Endothelial cell of umbilical vein (primary cell): ENCODE measurements around the gene CCDC126. TPM values are rescaled to one million over a fixed set of nuclear protein-coding genes. Genes with fewer than 3 reads are reported as not detected.

Experiments used
- BruUV-seq: library from RNA; stranded (reverse); fragments of 400-500 nt; replicated peaks from 2 replicates; lab custom pipeline; 2021; lab: Mats Ljungman, UMichigan
- CTCF ChIA-PET: fragments of 300-600, 350-600 bp; sonication (Branson Sonifier 250); formaldehyde crosslinking; loops from one replicate; lab custom pipeline; 2021; ENCODE audit warnings: antibody characterized with exemption, inconsistent platforms; lab: Charles Lee
- POLR2A ChIA-PET: fragments of 300-600, 350-600 bp; sonication (Branson Sonifier 250); formaldehyde crosslinking; loops from one replicate; lab custom pipeline; 2021; ENCODE audit warnings: antibody characterized with exemption, inconsistent platforms; lab: Charles Lee
- DNase-seq: peaks from one replicate; pipeline ENCODE4 v3.0.0-alpha.2; 2011; ENCODE audit warnings: low read depth, low spot score
- FAIRE-seq: peaks from 2 replicates; lab custom pipeline; 2011; peaks lifted over from hg19 to GRCh38; lab: Jason Lieb, UNC
- H2AFZ ChIP-seq: 2 replicates; pipeline ENCODE4 v1.6.0; 2012; ENCODE audit warnings: low read depth, low read length, control low read depth, inconsistent platforms
- H3K27ac ChIP-seq: 2 replicates; pipeline ENCODE4 v1.5.1; 2011; ENCODE audit warnings: low read depth, mild to moderate bottlenecking, control low read depth, low read length, moderate library complexity; ENCODE audit not compliant: insufficient read depth
- H3K27me3 ChIP-seq, 2 experiments: 2 replicates each; pipeline versions ENCODE4 v1.6.0 to v1.6.1; 2011; ENCODE audit warnings: low read length in 2 of 2, mixed read lengths in 1 of 2; ENCODE audit not compliant: control insufficient read depth in 2 of 2, insufficient read depth in 2 of 2
- H3K36me3 ChIP-seq, 2 experiments: 2 replicates in 1 of 2; 3 replicates in 1 of 2; pipeline ENCODE4 v1.5.1; 2011; ENCODE audit warnings: low read length in 2 of 2, mild to moderate bottlenecking in 1 of 2, moderate library complexity in 1 of 2; ENCODE audit not compliant: control insufficient read depth in 2 of 2, insufficient read depth in 2 of 2; ENCODE audit errors: extremely low read depth in 1 of 2
- H3K4me1 ChIP-seq: 3 replicates; pipeline ENCODE4 v1.5.1; 2011; ENCODE audit warnings: mild to moderate bottlenecking, low read length; ENCODE audit not compliant: control insufficient read depth, insufficient read depth; ENCODE audit errors: extremely low read depth
- H3K4me2 ChIP-seq: 2 replicates; pipeline ENCODE4 v1.6.1; 2011; ENCODE audit warnings: low read length, control low read depth, mixed read lengths; ENCODE audit not compliant: insufficient read depth
- H3K4me3 ChIP-seq, 3 experiments: fragments of 200-600 bp in 1 of 3; sonication (generic), shearing (Covaris generic) in 1 of 3; replicated peaks in 1 of 3; 2 replicates each; pipeline ENCODE4 v1.5.1; 2011 to 2016; ENCODE audit warnings: control low read depth in 3 of 3, low read length in 3 of 3, mild to moderate bottlenecking in 2 of 3, inconsistent platforms in 1 of 3, low read depth in 1 of 3, moderate library complexity in 1 of 3; ENCODE audit not compliant: insufficient read depth in 1 of 3
- H3K79me2 ChIP-seq: 2 replicates; pipeline ENCODE4 v1.6.0; 2012; ENCODE audit warnings: low read length, inconsistent platforms; ENCODE audit not compliant: control insufficient read depth, insufficient read depth
- H3K9ac ChIP-seq: replicated peaks from 2 replicates; pipeline ENCODE3; 2011; ENCODE audit warnings: low read length, control low read depth; ENCODE audit not compliant: insufficient read depth; ENCODE audit errors: extremely low read depth
- H3K9me1 ChIP-seq: replicated peaks from 3 replicates; pipeline ENCODE4 v1.6.0; 2011; ENCODE audit warnings: mild to moderate bottlenecking, low read length; ENCODE audit not compliant: control insufficient read depth, insufficient read depth; ENCODE audit errors: extremely low read depth
- H3K9me3 ChIP-seq: replicated peaks from 2 replicates; pipeline ENCODE4 v1.5.1; 2012; ENCODE audit warnings: low read length, inconsistent platforms; ENCODE audit not compliant: control insufficient read depth, insufficient read depth
- H4K20me1 ChIP-seq: replicated peaks from 2 replicates; pipeline ENCODE3; 2011; ENCODE audit warnings: mild to moderate bottlenecking, low read length; ENCODE audit not compliant: control insufficient read depth, insufficient read depth; ENCODE audit errors: extremely low read depth
- EZH2 ChIP-seq: IDR thresholded peaks from 2 replicates; pipeline ENCODE4 v1.6.1; 2012; ENCODE audit warnings: borderline replicate concordance, low read depth, mild to moderate bottlenecking, moderate library complexity, low read length, inconsistent platforms; ENCODE audit not compliant: severe bottlenecking
- FOS ChIP-seq: IDR thresholded peaks from 2 replicates; pipeline ENCODE4 v1.6.1; 2011; ENCODE audit warnings: mild to moderate bottlenecking, low read length, moderate library complexity, borderline replicate concordance; ENCODE audit not compliant: insufficient read depth
- GATA2 ChIP-seq: IDR thresholded peaks from 2 replicates; pipeline ENCODE4 v1.7.0; 2011; ENCODE audit warnings: low read depth, mild to moderate bottlenecking, moderate library complexity, mixed read lengths, low read length; ENCODE audit not compliant: insufficient read length, insufficient read depth
- JUN ChIP-seq: IDR thresholded peaks from 2 replicates; pipeline ENCODE4 v1.6.1; 2011; ENCODE audit warnings: borderline replicate concordance, low read depth; ENCODE audit not compliant: insufficient read length, insufficient read depth
- MYC ChIP-seq: IDR thresholded peaks from one replicate; pipeline ENCODE4 v1.6.1; 2011; ENCODE audit warnings: mild to moderate bottlenecking, low read depth, low read length
- POLR2A ChIP-seq: IDR thresholded peaks from 2 replicates; pipeline ENCODE4 v1.6.1; 2012; ENCODE audit warnings: low read depth, mild to moderate bottlenecking, control low read depth, low read length
- POLR2AphosphoS5 ChIP-seq: IDR thresholded peaks from 2 replicates; pipeline ENCODE4 v1.6.1; 2012; ENCODE audit warnings: low read depth, mild to moderate bottlenecking, control low read depth, low read length, moderate library complexity; ENCODE audit not compliant: insufficient read depth
- dilution Hi-C: fragments of 300-500 bp; cut with MboI; formaldehyde crosslinking; loops from one replicate; pipeline ENCODE4 v1.15.0; 2019; ENCODE audit warnings: low sequenced_read_pairs; ENCODE audit not compliant: extremely low pct_ligation_motif_present
- intact Hi-C: fragments of 100-400 bp; cut with micrococcal nuclease; formaldehyde crosslinking; loops from one replicate; pipeline ENCODE4 v1.10.0; 2022
- polyA plus RNA-seq, 4 experiments: library from polyadenylated mRNA; depleted of rRNA in 3 of 4; stranded (reverse) in 3 of 4; unstranded in 1 of 4; fragments of >200 nt; gene quantifications; 2 replicates each; pipeline versions ENCODE4 v1.2.1 to v1.2.3, GENCODE V29; 2011 to 2012; ENCODE audit warnings: missing spikeins in 1 of 4
- total RNA-seq: library from RNA; stranded (reverse); gene quantifications from 2 replicates; pipeline ENCODE4 v1.2.3, GENCODE V29; 2021
- TF ChIP-seq, protein P1 (sequence below), 2 donors: IDR thresholded peaks; 1 replicate in 1 of 2; 2 replicates in 1 of 2; pipeline ENCODE4 v1.5.1; 2011; ENCODE audit warnings: low read length in 2 of 2, mild to moderate bottlenecking in 2 of 2, moderate library complexity in 2 of 2, control low read depth in 1 of 2, inconsistent platforms in 1 of 2, low read depth in 1 of 2; ENCODE audit not compliant: insufficient read depth in 1 of 2; ENCODE audit errors: extremely low read depth in 1 of 2
- TF ChIP-seq, protein P2 (sequence below): IDR thresholded peaks from 2 replicates; pipeline ENCODE4 v1.6.1; 2011; ENCODE audit not compliant: insufficient read depth, insufficient read length

The CCDC126 gene
- total and polyA plus RNA-seq, 2 donors (not counting 3 experiments of a cell fraction or from before 2014, with no cell fraction given) = 4.9 to 8.6 TPM

DNA sequence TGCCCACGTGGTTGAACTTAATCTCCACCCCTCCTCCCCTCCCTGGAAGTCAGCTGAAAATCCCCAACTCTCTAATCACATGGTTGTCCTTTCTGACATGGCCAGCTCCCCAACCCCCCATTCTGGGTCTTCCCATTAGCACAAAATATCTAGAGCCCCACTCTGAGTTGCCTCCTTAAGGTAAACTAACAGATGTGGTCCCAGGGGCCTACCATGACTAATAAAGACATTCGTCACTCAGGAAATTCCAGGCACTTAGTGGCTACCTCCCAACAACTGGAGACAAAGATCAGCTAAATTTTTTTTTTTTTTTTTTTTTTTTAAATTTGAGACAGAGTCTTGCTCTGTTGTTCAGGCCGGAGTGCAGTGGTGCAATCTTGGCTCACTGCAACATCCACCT lies 21.1 kb downstream of the CCDC126 start:
- Histone ChIP-seq H3K4me2 (no peak overlapping the region), H3K9ac (no peak overlapping the region), H2AFZ (no peak overlapping the region), H3K79me2 (no peaks in the 10 kb centered on the region), H3K27ac (no peak overlapping the region), H3K27me3 (no peaks in the 10 kb centered on the region), H3K4me1 (no peaks in the 10 kb centered on the region), H3K4me3 (no peak overlapping the region), H3K9me3 (no peaks in the 10 kb centered on the region), H3K36me3 (no peaks in the 10 kb centered on the region), H3K9me1 (no peaks in the 10 kb centered on the region), H4K20me1 (no peaks in the 10 kb centered on the region)
- dilution Hi-C loops (no loop called here), intact Hi-C loops (no loop called here)
- POLR2A ChIA-PET = no interaction called here
- FAIRE-seq (no peak), DNase-seq (peak; percentile 19)
- TF ChIP-seq MYC = no peak
- TF ChIP-seq FOS = peak; percentile 9
- TF ChIP-seq POLR2A = no peak
- TF ChIP-seq, protein P1, sequence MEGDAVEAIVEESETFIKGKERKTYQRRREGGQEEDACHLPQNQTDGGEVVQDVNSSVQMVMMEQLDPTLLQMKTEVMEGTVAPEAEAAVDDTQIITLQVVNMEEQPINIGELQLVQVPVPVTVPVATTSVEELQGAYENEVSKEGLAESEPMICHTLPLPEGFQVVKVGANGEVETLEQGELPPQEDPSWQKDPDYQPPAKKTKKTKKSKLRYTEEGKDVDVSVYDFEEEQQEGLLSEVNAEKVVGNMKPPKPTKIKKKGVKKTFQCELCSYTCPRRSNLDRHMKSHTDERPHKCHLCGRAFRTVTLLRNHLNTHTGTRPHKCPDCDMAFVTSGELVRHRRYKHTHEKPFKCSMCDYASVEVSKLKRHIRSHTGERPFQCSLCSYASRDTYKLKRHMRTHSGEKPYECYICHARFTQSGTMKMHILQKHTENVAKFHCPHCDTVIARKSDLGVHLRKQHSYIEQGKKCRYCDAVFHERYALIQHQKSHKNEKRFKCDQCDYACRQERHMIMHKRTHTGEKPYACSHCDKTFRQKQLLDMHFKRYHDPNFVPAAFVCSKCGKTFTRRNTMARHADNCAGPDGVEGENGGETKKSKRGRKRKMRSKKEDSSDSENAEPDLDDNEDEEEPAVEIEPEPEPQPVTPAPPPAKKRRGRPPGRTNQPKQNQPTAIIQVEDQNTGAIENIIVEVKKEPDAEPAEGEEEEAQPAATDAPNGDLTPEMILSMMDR (IDR thresholded peaks at IDR 0.05; ENCODE audit: extremely low read depth in 1 of 2, insufficient read depth in 1 of 2, low read depth in 1 of 2, low read length in 2 of 2) = no peak
- CTCF ChIA-PET = no interaction called here
- BruUV-seq = no TSS peak

DNA sequence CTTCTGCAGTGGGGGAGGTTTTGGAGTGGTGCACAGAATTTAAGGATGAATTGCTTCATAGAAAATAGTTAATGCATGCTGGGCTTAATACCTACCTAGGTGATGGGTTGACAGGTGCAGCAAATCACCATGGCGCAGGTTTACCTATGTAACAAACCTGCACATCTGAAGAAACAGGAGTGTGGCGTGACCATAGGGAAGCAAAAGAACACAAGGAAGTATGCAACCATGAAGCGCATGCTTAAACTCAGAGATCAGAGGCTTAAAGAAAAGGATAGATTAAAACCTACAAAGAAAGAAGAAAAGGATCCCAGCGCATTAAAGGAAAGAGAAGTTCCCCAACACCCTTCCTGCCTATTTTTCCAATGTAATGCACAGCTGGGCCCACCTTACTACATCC lies 22.0 kb downstream of the CCDC126 start:
- DNase-seq = no peak
- intact Hi-C loops = no loop called here
- no peaks in the 10 kb centered on the region for H3K79me2 ChIP-seq
- no peak overlapping the region for H3K4me3 ChIP-seq
- H3K9me3 ChIP-seq = no peaks in the 10 kb centered on the region
- H2AFZ ChIP-seq = no peak overlapping the region
- H3K9me1 ChIP-seq = no peaks in the 10 kb centered on the region
- H3K36me3 ChIP-seq = no peaks in the 10 kb centered on the region
- TF ChIP-seq MYC = no peak
- TF ChIP-seq, protein P2, sequence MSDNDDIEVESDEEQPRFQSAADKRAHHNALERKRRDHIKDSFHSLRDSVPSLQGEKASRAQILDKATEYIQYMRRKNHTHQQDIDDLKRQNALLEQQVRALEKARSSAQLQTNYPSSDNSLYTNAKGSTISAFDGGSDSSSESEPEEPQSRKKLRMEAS = no peak
- no peak for TF ChIP-seq POLR2AphosphoS5
- TF ChIP-seq EZH2 = no peak
- no peak for TF ChIP-seq FOS
- TF ChIP-seq, protein P1 (IDR thresholded peaks at IDR 0.05; ENCODE audit: extremely low read depth in 1 of 2, insufficient read depth in 1 of 2, low read depth in 1 of 2, low read length in 2 of 2) = no peak
- no peak for TF ChIP-seq GATA2
- TF ChIP-seq POLR2A = no peak
- no peak for TF ChIP-seq JUN
- H3K4me2 ChIP-seq = no peak overlapping the region
- POLR2A ChIA-PET = no interaction called here
- no peak overlapping the region for H3K27ac ChIP-seq
- no peaks in the 10 kb centered on the region for H3K4me1 ChIP-seq
- no peaks in the 10 kb centered on the region for H3K27me3 ChIP-seq
- no peaks in the 10 kb centered on the region for H4K20me1 ChIP-seq
- dilution Hi-C loops = no loop called here
- CTCF ChIA-PET = no interaction called here
- H3K9ac ChIP-seq = no peak overlapping the region
- no TSS peak for BruUV-seq
- no peak for FAIRE-seq
